Adrenal gland (tissue), 5 donors: Measurements from ENCODE around the gene NHEJ1.

Experiments
- CTCF ChIP-seq, 6 experiments: fragments of 450-650 bp in 4 of 6; fragments of 200-600 bp in 2 of 6; sonication (generic) in 1 of 6; IDR thresholded peaks; 1 replicate in 5 of 6; 2 replicates in 1 of 6; pipeline versions ENCODE4 v1.5.1 to v1.8.0; 2016 to 2021; ENCODE audit warnings: antibody characterized with exemption in 6 of 6, mild to moderate bottlenecking in 2 of 6, moderate library complexity in 1 of 6
- POLR2A ChIP-seq, 2 donors: fragments of 450-650 bp; IDR thresholded peaks; one replicate each; pipeline ENCODE4 v1.6.1; 2017; ENCODE audit warnings: antibody characterized with exemption in 2 of 2, mild to moderate bottlenecking in 2 of 2, moderate library complexity in 1 of 2
- donor health status: DM: no; HTN: no; CAD: no.

DNA sequence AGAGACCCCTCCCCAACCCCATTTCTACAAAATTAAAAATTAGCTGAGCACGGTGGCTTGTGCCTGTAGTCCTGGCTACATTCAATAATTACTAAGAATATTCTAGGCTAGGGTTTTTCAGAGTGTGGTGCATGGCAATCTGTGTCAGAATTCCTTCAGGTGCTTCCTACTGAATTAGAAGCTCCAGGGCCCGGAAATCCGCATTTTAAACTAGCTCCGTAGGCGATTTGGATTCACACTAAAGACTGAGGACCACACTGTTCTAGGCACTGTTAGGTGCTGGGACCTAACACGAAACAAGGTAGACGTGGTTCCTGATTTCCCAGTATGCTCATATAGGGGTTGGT is 45.3 kb upstream of the NHEJ1 start:
- TF ChIP-seq POLR2A (IDR thresholded peaks at IDR 0.05): no peak
- TF ChIP-seq CTCF (IDR thresholded peaks at IDR 0.05): no peak
